HEK293 (cell line): ENCODE data around the gene SPRN.

Experiments
- CTCF ChIA-PET: fragments of 350-600 bp; formaldehyde crosslinking; extraction: SDS; loops from one replicate; lab custom pipeline; 2021; ENCODE audit warnings: antibody characterized with exemption; lab: Yijun Ruan, JAX
- POLR2A ChIA-PET: fragments of 300-600 bp; formaldehyde crosslinking; extraction: SDS; loops from one replicate; lab custom pipeline; 2020; ENCODE audit warnings: antibody characterized with exemption, inconsistent platforms; lab: Yijun Ruan, JAX
- H3K27ac ChIP-seq: fragments of 200-500 bp; sonication (Bioruptor generic); 2 replicates; pipeline ENCODE4 v1.5.1; 2014; ENCODE audit warnings: low read depth, low read length, control low read depth, inconsistent platforms; ENCODE audit errors: extremely low read depth
- H3K36me3 ChIP-seq, 2 experiments: fragments of 200-500 bp in 1 of 2; sonication (Bioruptor generic) in 1 of 2; 1 replicate in 1 of 2; 2 replicates in 1 of 2; pipeline ENCODE4 v1.5.1; 2014 to 2017; ENCODE audit warnings: inconsistent platforms in 2 of 2, low read length in 2 of 2; ENCODE audit not compliant: control insufficient read depth in 2 of 2, insufficient read depth in 1 of 2
- H3K4me1 ChIP-seq: fragments of 200-500 bp; sonication (Bioruptor generic); 2 replicates; pipeline ENCODE4 v1.5.1; 2014; ENCODE audit warnings: mild to moderate bottlenecking, low read length, inconsistent platforms; ENCODE audit not compliant: control insufficient read depth, insufficient read depth
- H3K4me3 ChIP-seq: 2 replicates; pipeline ENCODE4 v1.5.1; 2011; ENCODE audit warnings: low read depth, mild to moderate bottlenecking, control low read depth, low read length, moderate library complexity
- H3K9me3 ChIP-seq: fragments of 200-500 bp; sonication (Bioruptor generic); 2 replicates; pipeline ENCODE4 v1.5.1; 2014; ENCODE audit warnings: low read depth, low read length, inconsistent platforms; ENCODE audit not compliant: control insufficient read depth, insufficient read depth
- BCL11A ChIP-seq: fragments of 450-650 bp; formaldehyde crosslinking; IDR thresholded peaks from 2 replicates; pipeline ENCODE4 v1.5.1; 2016; ENCODE audit warnings: low read depth, missing biosample characterization, missing genetic modification characterization
- GFI1B ChIP-seq: fragments of 450-650 bp; formaldehyde crosslinking; IDR thresholded peaks from 2 replicates; pipeline ENCODE4 v1.5.1; 2016; ENCODE audit warnings: missing biosample characterization, missing genetic modification characterization
- KLF10 ChIP-seq: fragments of 450-650 bp; IDR thresholded peaks from 2 replicates; pipeline ENCODE4 v1.5.1; 2018; ENCODE audit warnings: missing biosample characterization, mild to moderate bottlenecking, missing genetic modification characterization
- MEIS1 ChIP-seq: sonication (generic); formaldehyde crosslinking; IDR thresholded peaks from 2 replicates; pipeline ENCODE4 v1.8.1; 2022; ENCODE audit warnings: missing genetic modification reagents, mild to moderate bottlenecking, borderline replicate concordance
- RBAK ChIP-seq: fragments of 450-650 bp; formaldehyde crosslinking; IDR thresholded peaks from 2 replicates; pipeline ENCODE4 v1.5.1; 2016; ENCODE audit warnings: missing biosample characterization, missing genetic modification characterization
- SALL2 ChIP-seq: fragments of 450-650 bp; formaldehyde crosslinking; IDR thresholded peaks from 2 replicates; pipeline ENCODE4 v1.5.0; 2017; ENCODE audit warnings: missing biosample characterization, mild to moderate bottlenecking, missing genetic modification characterization, borderline replicate concordance
- ZBTB7A ChIP-seq: fragments of 450-650 bp; formaldehyde crosslinking; IDR thresholded peaks from 2 replicates; pipeline ENCODE4 v1.5.1; 2016; ENCODE audit warnings: low read depth, missing biosample characterization, missing genetic modification characterization
- ZFP3 ChIP-seq: fragments of 450-650 bp; formaldehyde crosslinking; IDR thresholded peaks from 2 replicates; pipeline ENCODE4 v1.5.1; 2016; ENCODE audit warnings: low read depth, missing biosample characterization, missing genetic modification characterization
- ZFP69B ChIP-seq: fragments of 450-650 bp; formaldehyde crosslinking; IDR thresholded peaks from 2 replicates; pipeline ENCODE4 v1.5.1; 2016; ENCODE audit warnings: missing biosample characterization, missing genetic modification characterization
- ZNF112 ChIP-seq: fragments of 450-650 bp; formaldehyde crosslinking; IDR thresholded peaks from 2 replicates; pipeline ENCODE4 v1.5.0; 2017; ENCODE audit warnings: missing biosample characterization, missing genetic modification characterization
- ZNF132 ChIP-seq: fragments of 450-650 bp; formaldehyde crosslinking; IDR thresholded peaks from 2 replicates; pipeline ENCODE4 v1.5.1; 2017; ENCODE audit warnings: missing biosample characterization, missing genetic modification characterization, borderline replicate concordance
- ZNF174 ChIP-seq: fragments of 450-650 bp; formaldehyde crosslinking; IDR thresholded peaks from 2 replicates; pipeline ENCODE4 v1.5.0; 2017; ENCODE audit warnings: missing biosample characterization, mild to moderate bottlenecking, missing genetic modification characterization
- ZNF184 ChIP-seq: fragments of 450-650 bp; IDR thresholded peaks from 2 replicates; pipeline ENCODE4 v1.5.1; 2018; ENCODE audit warnings: missing biosample characterization, mild to moderate bottlenecking, missing genetic modification characterization
- ZNF211 ChIP-seq: fragments of 450-650 bp; formaldehyde crosslinking; IDR thresholded peaks from 2 replicates; pipeline ENCODE4 v1.5.1; 2016; ENCODE audit warnings: low read depth, missing biosample characterization, missing genetic modification characterization
- ZNF221 ChIP-seq: fragments of 450-650 bp; formaldehyde crosslinking; IDR thresholded peaks from 2 replicates; pipeline ENCODE4 v1.5.1; 2017; ENCODE audit warnings: missing biosample characterization, missing genetic modification characterization, borderline replicate concordance
- ZNF341 ChIP-seq: fragments of 450-650 bp; formaldehyde crosslinking; IDR thresholded peaks from 2 replicates; pipeline ENCODE4; 2016; ENCODE audit warnings: low read depth, missing biosample characterization, missing genetic modification characterization
- ZNF350 ChIP-seq: fragments of 450-650 bp; formaldehyde crosslinking; IDR thresholded peaks from 2 replicates; pipeline ENCODE4 v1.5.0; 2017; ENCODE audit warnings: missing biosample characterization, mild to moderate bottlenecking, missing genetic modification characterization
- ZNF654 ChIP-seq: fragments of 450-650 bp; formaldehyde crosslinking; IDR thresholded peaks from 2 replicates; pipeline ENCODE4 v1.5.1; 2016; ENCODE audit warnings: low read depth, missing biosample characterization, missing genetic modification characterization
- ZNF791 ChIP-seq: fragments of 450-650 bp; formaldehyde crosslinking; IDR thresholded peaks from 2 replicates; pipeline ENCODE4 v1.5.1; 2016; ENCODE audit warnings: missing biosample characterization, missing genetic modification characterization
- TF ChIP-seq, protein P1 (sequence below): fragments of 450-650 bp; formaldehyde crosslinking; IDR thresholded peaks from 2 replicates; pipeline ENCODE4 v1.5.1; 2016; ENCODE audit warnings: missing biosample characterization, missing genetic modification characterization
- TF ChIP-seq, protein P2 (sequence below): fragments of 450-650 bp; formaldehyde crosslinking; IDR thresholded peaks from 2 replicates; pipeline ENCODE4 v1.5.1; 2017; ENCODE audit warnings: missing biosample characterization, missing genetic modification characterization
- TF ChIP-seq, protein P3 (sequence below): fragments of 450-650 bp; formaldehyde crosslinking; IDR thresholded peaks from 2 replicates; pipeline ENCODE4 v1.5.1; 2016; ENCODE audit warnings: missing biosample characterization, missing genetic modification characterization, borderline replicate concordance
- TF ChIP-seq, protein P4 (sequence below): fragments of 450-650 bp; formaldehyde crosslinking; IDR thresholded peaks from 2 replicates; pipeline ENCODE4 v1.5.1; 2016; ENCODE audit warnings: missing biosample characterization, missing genetic modification characterization, borderline replicate concordance

Gene SPRN

DNA sequence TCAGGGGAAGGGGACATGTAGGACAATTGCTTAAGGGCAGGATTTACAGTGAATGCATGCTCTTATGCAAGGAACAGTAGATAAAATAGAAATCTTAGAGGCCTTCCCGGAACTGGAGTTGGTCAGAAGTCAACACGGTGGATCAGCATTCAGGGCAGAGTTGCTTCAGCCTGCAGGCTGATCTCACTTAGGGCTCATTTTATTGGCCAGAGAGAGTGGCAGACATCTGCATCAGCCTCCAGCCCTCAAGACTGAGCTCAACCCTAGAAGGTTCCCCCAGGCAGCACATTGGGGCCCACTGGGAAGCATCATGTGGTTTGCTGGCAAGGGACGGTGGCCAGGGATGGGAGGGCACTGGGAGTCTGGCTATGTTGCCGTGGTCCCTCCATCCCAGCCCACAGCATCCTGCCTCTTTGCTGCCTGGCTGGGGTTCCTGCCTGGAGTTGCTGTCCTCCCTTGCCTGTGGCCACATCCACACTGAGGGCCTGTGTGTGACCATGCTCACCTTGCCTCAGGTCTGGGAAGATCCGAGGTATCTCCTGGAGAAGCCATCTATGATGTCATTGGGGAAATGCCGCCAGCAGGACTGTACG lies 42.4 kb upstream of the SPRN start:
- H3K9me3 ChIP-seq: no peaks in the 10 kb centered on the region
- TF ChIP-seq, protein P1, sequence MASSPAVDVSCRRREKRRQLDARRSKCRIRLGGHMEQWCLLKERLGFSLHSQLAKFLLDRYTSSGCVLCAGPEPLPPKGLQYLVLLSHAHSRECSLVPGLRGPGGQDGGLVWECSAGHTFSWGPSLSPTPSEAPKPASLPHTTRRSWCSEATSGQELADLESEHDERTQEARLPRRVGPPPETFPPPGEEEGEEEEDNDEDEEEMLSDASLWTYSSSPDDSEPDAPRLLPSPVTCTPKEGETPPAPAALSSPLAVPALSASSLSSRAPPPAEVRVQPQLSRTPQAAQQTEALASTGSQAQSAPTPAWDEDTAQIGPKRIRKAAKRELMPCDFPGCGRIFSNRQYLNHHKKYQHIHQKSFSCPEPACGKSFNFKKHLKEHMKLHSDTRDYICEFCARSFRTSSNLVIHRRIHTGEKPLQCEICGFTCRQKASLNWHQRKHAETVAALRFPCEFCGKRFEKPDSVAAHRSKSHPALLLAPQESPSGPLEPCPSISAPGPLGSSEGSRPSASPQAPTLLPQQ: 0 out of 2 replicates have a peak, but pooled peaks have one; percentile 16
- no peak for TF ChIP-seq ZNF350 (tag by site-specific recombination)
- H3K36me3 ChIP-seq: peaks cover 0 to 5% of the 10 kb centered on the region in 2 experiments; a peak in 1 of 3 replicates
- ChIA-PET POLR2A (no interaction called here), CTCF (no interaction called here)
- H3K27ac ChIP-seq: no peak overlapping the region
- no peaks in the 10 kb centered on the region for H3K4me1 ChIP-seq
- H3K4me3 ChIP-seq: no peak overlapping the region

DNA sequence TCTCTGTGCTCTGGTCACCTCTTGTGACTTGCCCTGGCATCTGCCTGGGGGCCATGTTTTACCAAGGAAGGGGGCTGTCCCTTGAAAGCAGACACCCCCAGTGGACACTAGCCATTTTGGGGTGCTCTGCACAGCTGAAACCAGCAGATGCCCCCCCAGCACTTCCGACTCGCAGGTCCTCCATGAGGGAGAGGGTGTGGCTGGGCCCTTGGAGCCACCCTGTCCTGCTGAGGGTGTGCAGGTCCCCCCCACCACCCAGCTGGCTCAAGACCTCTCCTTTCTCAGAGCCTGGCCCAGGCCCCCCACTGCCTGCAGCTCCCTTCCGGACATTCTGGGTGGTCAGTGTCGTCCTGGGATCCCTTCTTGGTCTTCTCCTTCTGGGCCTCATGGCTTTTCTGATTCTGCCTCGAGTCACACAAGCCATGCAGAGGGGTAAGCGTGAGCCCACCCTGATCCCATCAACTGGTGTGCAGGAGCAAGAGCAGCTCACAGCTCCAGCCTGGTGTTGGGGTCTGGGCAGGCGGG lies 41.6 kb upstream of the SPRN start:
- ChIA-PET POLR2A (no interaction called here), CTCF (no interaction called here)
- Histone ChIP-seq H3K36me3 (peaks cover 0 to 5% of the 10 kb centered on the region in 2 experiments; a peak in 1 of 3 replicates), H3K27ac (no peak overlapping the region), H3K9me3 (no peaks in the 10 kb centered on the region), H3K4me1 (no peaks in the 10 kb centered on the region), H3K4me3 (no peak overlapping the region)
- TF ChIP-seq, protein P2, sequence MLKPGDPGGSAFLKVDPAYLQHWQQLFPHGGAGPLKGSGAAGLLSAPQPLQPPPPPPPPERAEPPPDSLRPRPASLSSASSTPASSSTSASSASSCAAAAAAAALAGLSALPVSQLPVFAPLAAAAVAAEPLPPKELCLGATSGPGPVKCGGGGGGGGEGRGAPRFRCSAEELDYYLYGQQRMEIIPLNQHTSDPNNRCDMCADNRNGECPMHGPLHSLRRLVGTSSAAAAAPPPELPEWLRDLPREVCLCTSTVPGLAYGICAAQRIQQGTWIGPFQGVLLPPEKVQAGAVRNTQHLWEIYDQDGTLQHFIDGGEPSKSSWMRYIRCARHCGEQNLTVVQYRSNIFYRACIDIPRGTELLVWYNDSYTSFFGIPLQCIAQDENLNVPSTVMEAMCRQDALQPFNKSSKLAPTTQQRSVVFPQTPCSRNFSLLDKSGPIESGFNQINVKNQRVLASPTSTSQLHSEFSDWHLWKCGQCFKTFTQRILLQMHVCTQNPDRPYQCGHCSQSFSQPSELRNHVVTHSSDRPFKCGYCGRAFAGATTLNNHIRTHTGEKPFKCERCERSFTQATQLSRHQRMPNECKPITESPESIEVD (tag by site-specific recombination): no peak
- TF ChIP-seq, protein P3, sequence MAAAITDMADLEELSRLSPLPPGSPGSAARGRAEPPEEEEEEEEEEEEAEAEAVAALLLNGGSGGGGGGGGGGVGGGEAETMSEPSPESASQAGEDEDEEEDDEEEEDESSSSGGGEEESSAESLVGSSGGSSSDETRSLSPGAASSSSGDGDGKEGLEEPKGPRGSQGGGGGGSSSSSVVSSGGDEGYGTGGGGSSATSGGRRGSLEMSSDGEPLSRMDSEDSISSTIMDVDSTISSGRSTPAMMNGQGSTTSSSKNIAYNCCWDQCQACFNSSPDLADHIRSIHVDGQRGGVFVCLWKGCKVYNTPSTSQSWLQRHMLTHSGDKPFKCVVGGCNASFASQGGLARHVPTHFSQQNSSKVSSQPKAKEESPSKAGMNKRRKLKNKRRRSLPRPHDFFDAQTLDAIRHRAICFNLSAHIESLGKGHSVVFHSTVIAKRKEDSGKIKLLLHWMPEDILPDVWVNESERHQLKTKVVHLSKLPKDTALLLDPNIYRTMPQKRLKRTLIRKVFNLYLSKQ (tag by site-specific recombination): no peak
- no peak for TF ChIP-seq ZFP3 (tag by site-specific recombination)
- no peak for TF ChIP-seq ZNF174 (tag by site-specific recombination)
- TF ChIP-seq ZNF184 (tag by site-specific recombination): no peak
- no peak for TF ChIP-seq BCL11A (tag by site-specific recombination)
- no peak for TF ChIP-seq ZNF132 (tag by site-specific recombination)
- TF ChIP-seq ZNF341 (tag by site-specific recombination): no peak
- no peak for TF ChIP-seq SALL2
- no peak for TF ChIP-seq RBAK
- TF ChIP-seq ZFP69B (tag by site-specific recombination): no peak
- TF ChIP-seq ZNF221 (tag by site-specific recombination): no peak

DNA sequence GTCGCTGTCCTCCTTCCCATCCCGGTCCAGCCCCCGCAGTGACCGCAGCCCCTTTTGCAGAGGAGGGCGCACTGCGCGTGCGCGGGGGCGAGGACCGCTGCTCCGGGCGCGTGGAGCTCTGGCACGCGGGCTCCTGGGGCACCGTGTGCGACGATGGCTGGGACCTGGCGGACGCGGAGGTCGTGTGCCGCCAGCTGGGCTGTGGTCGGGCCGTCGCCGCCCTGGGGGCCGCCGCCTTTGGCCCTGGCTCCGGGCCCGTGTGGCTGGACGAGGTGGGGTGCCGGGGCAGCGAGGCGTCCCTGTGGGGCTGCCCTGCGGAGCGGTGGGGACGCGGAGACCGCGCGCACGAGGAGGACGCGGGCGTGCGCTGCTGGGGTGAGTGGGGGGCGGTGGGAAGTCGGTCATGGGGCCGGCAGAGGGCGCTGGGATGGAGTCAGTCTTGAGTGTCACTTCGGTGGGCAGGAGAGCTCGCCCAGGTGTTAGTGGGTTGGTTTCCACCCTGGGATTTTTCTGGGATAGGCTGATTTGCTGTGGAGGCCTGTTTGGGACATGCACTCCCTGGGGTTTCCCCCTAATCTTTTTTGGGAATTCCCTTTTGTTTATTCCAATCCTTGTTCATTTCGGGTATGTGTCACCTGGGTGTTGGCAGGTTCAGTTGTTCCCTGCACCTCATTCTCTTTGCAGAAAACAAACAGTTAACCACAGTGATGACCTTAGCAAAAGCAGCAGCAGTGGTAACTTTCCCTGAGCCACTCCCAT lies 40.9 kb upstream of the SPRN start:
- no peak overlapping the region for H3K27ac ChIP-seq
- H3K4me1 ChIP-seq: no peaks in the 10 kb centered on the region
- CTCF ChIA-PET: no interaction called here
- no peaks in the 10 kb centered on the region for H3K9me3 ChIP-seq
- peaks cover 0 to 5% of the 10 kb centered on the region in 2 experiments; a peak in 1 of 3 replicates for H3K36me3 ChIP-seq
- H3K4me3 ChIP-seq: no peak overlapping the region
- POLR2A ChIA-PET: no interaction called here
- no peak for TF ChIP-seq ZNF112
- TF ChIP-seq ZNF654 (tag by site-specific recombination): no peak
- TF ChIP-seq ZNF791 (tag by site-specific recombination): no peak
- TF ChIP-seq KLF10 (tag by site-specific recombination): no peak
- no peak for TF ChIP-seq ZNF211 (tag by site-specific recombination)
- TF ChIP-seq GFI1B: no peak
- no peak for TF ChIP-seq ZBTB7A
- TF ChIP-seq, protein P4, sequence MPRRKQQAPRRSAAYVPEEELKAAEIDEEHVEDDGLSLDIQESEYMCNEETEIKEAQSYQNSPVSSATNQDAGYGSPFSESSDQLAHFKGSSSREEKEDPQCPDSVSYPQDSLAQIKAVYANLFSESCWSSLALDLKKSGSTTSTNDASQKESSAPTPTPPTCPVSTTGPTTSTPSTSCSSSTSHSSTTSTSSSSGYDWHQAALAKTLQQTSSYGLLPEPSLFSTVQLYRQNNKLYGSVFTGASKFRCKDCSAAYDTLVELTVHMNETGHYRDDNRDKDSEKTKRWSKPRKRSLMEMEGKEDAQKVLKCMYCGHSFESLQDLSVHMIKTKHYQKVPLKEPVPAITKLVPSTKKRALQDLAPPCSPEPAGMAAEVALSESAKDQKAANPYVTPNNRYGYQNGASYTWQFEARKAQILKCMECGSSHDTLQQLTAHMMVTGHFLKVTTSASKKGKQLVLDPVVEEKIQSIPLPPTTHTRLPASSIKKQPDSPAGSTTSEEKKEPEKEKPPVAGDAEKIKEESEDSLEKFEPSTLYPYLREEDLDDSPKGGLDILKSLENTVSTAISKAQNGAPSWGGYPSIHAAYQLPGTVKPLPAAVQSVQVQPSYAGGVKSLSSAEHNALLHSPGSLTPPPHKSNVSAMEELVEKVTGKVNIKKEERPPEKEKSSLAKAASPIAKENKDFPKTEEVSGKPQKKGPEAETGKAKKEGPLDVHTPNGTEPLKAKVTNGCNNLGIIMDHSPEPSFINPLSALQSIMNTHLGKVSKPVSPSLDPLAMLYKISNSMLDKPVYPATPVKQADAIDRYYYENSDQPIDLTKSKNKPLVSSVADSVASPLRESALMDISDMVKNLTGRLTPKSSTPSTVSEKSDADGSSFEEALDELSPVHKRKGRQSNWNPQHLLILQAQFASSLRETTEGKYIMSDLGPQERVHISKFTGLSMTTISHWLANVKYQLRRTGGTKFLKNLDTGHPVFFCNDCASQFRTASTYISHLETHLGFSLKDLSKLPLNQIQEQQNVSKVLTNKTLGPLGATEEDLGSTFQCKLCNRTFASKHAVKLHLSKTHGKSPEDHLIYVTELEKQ (tag by site-specific recombination): no peak
- TF ChIP-seq MEIS1: no peak
